SJCRH30 (cell line): ENCODE measurements around the gene ARL14EP. TPM values are rescaled to one million over a fixed set of nuclear protein-coding genes. Genes with fewer than 3 reads are reported as not detected.

ENCODE experiments used
- DNase-seq, 2 experiments: peaks; one replicate each; pipeline ENCODE4 v3.0.0-alpha.2; 2015 to 2020
- H3K27ac ChIP-seq: fragments of 250-450 bp; sonication (Bioruptor Pico); 2 replicates; pipeline ENCODE4 v1.5.1; 2020; ENCODE audit warnings: mild to moderate bottlenecking, moderate library complexity
- H3K27me3 ChIP-seq: fragments of 250-450 bp; sonication (Bioruptor Pico); 2 replicates; pipeline ENCODE4 v1.5.1; 2020; ENCODE audit warnings: mild to moderate bottlenecking, moderate library complexity
- H3K36me3 ChIP-seq: fragments of 250-450 bp; sonication (Bioruptor Pico); 2 replicates; pipeline ENCODE4 v1.5.1; 2020; ENCODE audit warnings: mild to moderate bottlenecking, moderate library complexity
- H3K4me1 ChIP-seq: fragments of 250-450 bp; sonication (Bioruptor Pico); 2 replicates; pipeline ENCODE4 v1.5.1; 2020; ENCODE audit warnings: mild to moderate bottlenecking, moderate library complexity
- H3K4me3 ChIP-seq: fragments of 250-450 bp; sonication (Bioruptor Pico); 2 replicates; pipeline ENCODE4 v1.5.1; 2020; ENCODE audit warnings: mild to moderate bottlenecking, moderate library complexity
- H3K9me3 ChIP-seq: fragments of 250-450 bp; sonication (Bioruptor Pico); replicated peaks from 2 replicates; pipeline ENCODE4 v1.5.1; 2020; ENCODE audit warnings: mild to moderate bottlenecking, moderate library complexity
- total RNA-seq: library from RNA; depleted of rRNA; stranded (reverse); fragments of >200 nt; shearing (Covaris generic); gene quantifications from 2 replicates; pipeline ENCODE4 v1.2.3, GENCODE V29; 2014; rRNA removed

Gene ARL14EP
- total RNA-seq, 1 experiment from 2014 or later, result 30.8 TPM

- Histone ChIP-seq H3K36me3 (no peaks in the 10 kb centered on the region), H3K4me3 (no peak overlapping the region), H3K27ac (no peak overlapping the region), H3K4me1 (peaks cover 3% of the 10 kb centered on the region), H3K9me3 (0 out of 2 replicates have a peak, but pooled peaks cover 5% of the 10 kb centered on the region), H3K27me3 (no peaks in the 10 kb centered on the region)
- no peak for DNase-seq
These were observed 59.0 kb downstream of the ARL14EP start for GRCh38 chr11:30381879-30382278.

Other genes starting within 250 kb of the ARL14EP start
- not detected in 2 replicates for gene FSHB, start 92.1 kb upstream of the ARL14EP start, total RNA-seq